Subcutaneous abdominal adipose tissue (tissue), 5 donors: Measurements from ENCODE around the gene HNF4A.
"Not testable (repeated sequence)": the region's sequence is repeated elsewhere in the genome, so short reads cannot be mapped to it uniquely, and the experiment has no call there.

ENCODE experiments used
- H3K27ac ChIP-seq: one replicate; pipeline ENCODE4 v1.7.0; 2013; ENCODE audit warnings: low read depth, mild to moderate bottlenecking, inconsistent platforms, low read length, moderate library complexity
- H3K27me3 ChIP-seq, 5 donors: one replicate each; pipeline ENCODE4 v1.7.0; 2013; ENCODE audit warnings: low read length in 5 of 5, inconsistent platforms in 1 of 5; ENCODE audit not compliant: control insufficient read depth in 5 of 5, insufficient read depth in 4 of 5
- H3K36me3 ChIP-seq, 5 donors: one replicate each; pipeline ENCODE4 v1.7.0; 2013; ENCODE audit warnings: low read length in 5 of 5; ENCODE audit not compliant: control insufficient read depth in 5 of 5, insufficient read depth in 5 of 5
- H3K4me1 ChIP-seq, 5 donors: one replicate each; pipeline ENCODE4 v1.7.0; 2013; ENCODE audit warnings: low read length in 5 of 5, mild to moderate bottlenecking in 3 of 5, moderate library complexity in 1 of 5; ENCODE audit not compliant: control insufficient read depth in 5 of 5, insufficient read depth in 5 of 5
- H3K4me3 ChIP-seq, 5 donors: one replicate each; pipeline ENCODE4 v1.7.0; 2013; ENCODE audit warnings: low read length in 5 of 5, low read depth in 1 of 5
- H3K9ac ChIP-seq, 5 donors: one replicate each; pipeline ENCODE4 v1.7.0; 2013; ENCODE audit warnings: low read length in 5 of 5, mild to moderate bottlenecking in 4 of 5, moderate library complexity in 3 of 5
- H3K9me3 ChIP-seq, 5 donors: one replicate each; pipeline ENCODE4 v1.7.0; 2013; ENCODE audit warnings: low read length in 5 of 5; ENCODE audit not compliant: control insufficient read depth in 5 of 5
- donor health status: healthy.
- donor health status: healthy.
- donor health status: healthy.
- donor health status: healthy.
- donor health status: healthy.

The HNF4A gene

DNA sequence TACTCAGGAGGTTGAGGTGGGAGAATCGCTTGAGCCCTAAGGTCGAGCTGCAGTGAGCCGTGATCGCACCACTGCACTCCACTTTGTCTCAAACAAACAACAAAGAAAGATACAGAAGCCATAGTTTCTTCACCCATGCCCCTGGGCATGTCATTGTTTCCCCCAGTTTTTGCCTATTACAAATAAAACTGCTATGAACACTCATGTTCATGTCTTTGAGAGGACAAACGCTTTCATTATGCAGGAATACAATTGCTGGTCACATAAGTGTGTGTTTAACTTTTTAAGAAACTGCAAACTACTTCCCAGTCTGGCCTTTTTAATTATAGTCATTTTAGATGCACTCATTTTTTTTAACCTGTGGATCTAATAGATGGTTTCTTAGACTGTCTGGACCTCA lies 108.0 kb downstream of the HNF4A start:
- Histone ChIP-seq H3K27ac (no peak overlapping the region), H3K27me3 (no peaks in the 10 kb centered on the region), H3K9ac (no peak overlapping the region), H3K36me3 (no peaks in the 10 kb centered on the region), H3K4me1 (peaks cover 3 to 17% (median 16%) of the 10 kb centered on the region in 5 donors), H3K9me3 (no peaks in the 10 kb centered on the region), H3K4me3 (no peak overlapping the region)

DNA sequence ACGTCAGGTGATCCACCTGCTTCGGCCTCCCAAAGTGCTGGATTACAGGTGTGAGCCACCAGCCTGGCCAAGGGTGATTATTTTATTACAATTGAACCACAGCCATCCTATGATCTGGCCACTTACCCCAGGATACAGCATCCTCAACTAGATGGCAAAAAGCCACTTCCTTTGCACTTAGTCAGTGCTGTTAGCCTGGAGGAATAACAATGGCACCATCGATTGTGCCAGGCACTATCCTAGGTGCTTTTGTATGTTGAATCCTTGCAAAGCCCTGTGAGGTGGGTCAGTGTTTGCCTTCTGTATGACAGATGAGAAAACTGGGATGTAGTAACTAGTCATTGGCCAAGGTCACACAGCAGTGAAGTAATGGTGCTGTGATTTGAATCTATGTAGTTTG lies 109.0 kb downstream of the HNF4A start:
- no peak overlapping the region for H3K9ac ChIP-seq
- H3K27me3 ChIP-seq = no peaks in the 10 kb centered on the region
- H3K27ac ChIP-seq = no peak overlapping the region
- peaks cover 3 to 18% (median 16%) of the 10 kb centered on the region in 5 donors for H3K4me1 ChIP-seq
- H3K9me3 ChIP-seq = no peaks in the 10 kb centered on the region
- H3K36me3 ChIP-seq = no peaks in the 10 kb centered on the region
- H3K4me3 ChIP-seq = no peak overlapping the region

DNA sequence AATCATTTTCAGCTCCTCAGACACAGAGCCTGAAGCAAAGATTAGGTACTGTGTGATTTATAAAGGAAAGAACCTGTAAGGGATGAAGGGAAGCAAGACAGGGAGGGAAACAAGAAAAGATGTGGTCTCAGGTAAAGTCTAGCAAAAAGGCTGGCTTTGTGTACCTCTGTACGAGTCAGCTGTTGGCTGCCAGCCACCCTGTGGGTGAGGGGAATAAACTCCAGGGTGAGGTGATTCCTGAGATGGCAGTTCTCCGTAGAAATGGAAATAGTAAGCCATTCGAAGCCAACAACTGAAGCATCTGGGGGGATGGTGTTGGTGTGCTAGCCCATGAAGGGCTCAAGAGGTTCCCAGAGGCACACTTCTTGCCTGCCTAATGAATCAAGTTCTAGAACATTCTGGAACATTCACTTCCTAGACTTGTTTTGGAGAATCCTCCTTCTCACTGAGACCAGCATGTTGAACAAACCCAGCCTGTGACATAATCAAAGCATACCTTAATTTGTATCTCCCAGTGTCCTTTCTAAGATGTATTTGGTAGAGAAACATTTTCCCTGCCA lies 109.6 kb downstream of the HNF4A start:
- no peak overlapping the region for H3K9ac ChIP-seq
- H3K36me3 ChIP-seq = no peaks in the 10 kb centered on the region
- no peaks in the 10 kb centered on the region for H3K27me3 ChIP-seq
- H3K27ac ChIP-seq = no peak overlapping the region
- no peaks in the 10 kb centered on the region for H3K9me3 ChIP-seq
- peaks cover 3 to 18% (median 16%) of the 10 kb centered on the region in 5 donors for H3K4me1 ChIP-seq
- H3K4me3 ChIP-seq = no peak overlapping the region

DNA sequence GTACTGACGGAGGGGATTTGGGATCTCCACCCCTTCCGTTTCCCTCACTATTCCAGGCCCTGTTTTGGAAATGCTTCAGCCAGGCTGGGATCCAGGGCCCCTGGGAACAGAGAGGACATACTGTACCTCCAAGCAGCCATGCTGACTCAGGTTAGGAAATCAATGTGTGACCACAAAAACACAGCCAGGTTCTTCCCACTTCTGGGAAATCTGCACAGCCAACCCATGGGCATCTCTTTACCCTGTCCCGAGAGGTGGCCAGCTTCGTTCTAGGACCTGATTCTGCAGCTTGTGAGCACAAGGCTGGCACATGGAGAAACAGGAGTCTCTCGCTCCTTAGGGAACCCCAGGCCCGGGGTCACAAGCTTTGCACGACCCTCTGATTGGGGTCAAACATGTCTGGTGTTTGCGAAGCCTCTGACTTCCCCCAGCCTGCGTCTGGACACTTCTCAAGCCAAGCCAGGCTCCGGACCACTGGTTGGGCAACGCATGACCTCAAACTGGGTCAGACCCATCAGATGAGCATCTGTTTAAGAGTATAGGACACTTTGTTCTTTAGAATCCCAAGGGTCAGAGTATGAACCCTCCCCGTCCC lies 111.9 kb downstream of the HNF4A start:
- no peak overlapping the region for H3K9ac ChIP-seq
- no peak overlapping the region for H3K27ac ChIP-seq
- no peaks in the 10 kb centered on the region for H3K9me3 ChIP-seq
- peak overlapping the region in 1 of 5 donors; percentile 19 for H3K4me3 ChIP-seq
- H3K27me3 ChIP-seq = no peaks in the 10 kb centered on the region
- no peaks in the 10 kb centered on the region for H3K36me3 ChIP-seq
- H3K4me1 ChIP-seq = peaks cover 3 to 18% (median 16%) of the 10 kb centered on the region in 5 donors

DNA sequence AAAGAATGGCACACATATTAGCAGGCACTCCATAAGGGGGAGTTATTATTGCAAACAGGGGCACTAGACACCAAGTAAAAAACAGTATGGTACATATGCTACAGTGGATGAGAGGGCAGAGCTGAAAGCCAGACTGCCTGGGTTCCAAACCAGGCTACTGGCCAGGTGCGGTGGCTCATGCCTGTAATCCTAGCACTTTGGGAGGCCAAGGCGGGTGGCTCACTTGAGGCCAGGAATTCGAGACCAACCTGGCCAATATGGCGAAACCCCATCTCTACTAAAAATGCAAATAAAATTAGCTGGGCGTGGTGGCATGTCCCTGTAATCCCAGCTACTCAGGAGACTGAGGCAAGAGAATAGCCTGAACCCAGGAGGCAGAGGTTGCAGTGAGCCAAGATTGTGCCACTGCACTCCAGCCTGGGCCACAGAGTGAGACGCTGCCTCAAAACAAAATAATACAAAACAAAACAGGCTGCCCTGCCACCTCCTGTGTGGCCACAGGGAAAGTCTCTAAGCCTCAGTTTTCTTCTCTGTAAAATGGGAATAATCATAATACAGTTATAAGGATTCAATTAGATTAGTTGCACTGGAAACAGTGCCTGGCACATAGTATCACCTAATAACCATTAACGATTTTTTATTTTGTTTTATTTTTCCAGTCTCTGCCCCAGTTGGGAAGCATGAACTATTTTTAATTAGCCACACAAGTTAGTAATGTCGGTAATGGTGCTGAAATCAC lies 112.7 kb downstream of the HNF4A start:
- H3K4me1 ChIP-seq = peaks cover 3 to 18% (median 16%) of the 10 kb centered on the region in 5 donors
- H3K27ac ChIP-seq = no peak overlapping the region

GRCh38 chr20:44470327-44470726 lies 114.8 kb downstream of the HNF4A start:
- Histone ChIP-seq H3K27ac (no peak overlapping the region), H3K36me3 (no peaks in the 10 kb centered on the region), H3K4me3 (no peak overlapping the region), H3K9me3 (no peaks in the 10 kb centered on the region), H3K9ac (no peak overlapping the region), H3K27me3 (no peaks in the 10 kb centered on the region), H3K4me1 (peaks cover 3 to 22% (median 19%) of the 10 kb centered on the region in 5 donors)

More for the DNA sequence above, 112.7 kb downstream of the HNF4A start:
- Histone ChIP-seq H3K27me3 (no peaks in the 10 kb centered on the region), H3K4me3 (no peak overlapping the region), H3K9ac (no peak overlapping the region), H3K9me3 (no peaks in the 10 kb centered on the region), H3K36me3 (no peaks in the 10 kb centered on the region)

DNA sequence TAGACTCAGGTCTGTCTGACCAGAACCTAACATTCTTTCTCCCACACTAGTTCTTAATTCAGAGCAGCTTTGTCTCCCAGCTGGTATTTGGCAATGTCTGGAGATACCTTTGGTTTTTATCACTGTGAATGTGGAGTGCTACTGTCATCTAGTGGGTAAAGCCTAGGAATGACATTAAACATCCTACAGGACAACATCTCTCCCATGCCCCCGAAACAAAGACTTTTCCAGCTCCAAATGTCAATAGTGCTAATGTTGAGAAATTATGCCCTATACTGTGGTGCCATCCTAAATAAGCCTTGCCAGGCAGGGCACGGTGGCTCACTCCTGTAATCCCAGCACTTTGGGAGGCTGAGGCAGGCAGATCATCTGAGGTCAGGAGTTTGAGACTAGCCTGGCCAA lies 116.0 kb downstream of the HNF4A start:
- Histone ChIP-seq H3K27me3 (no peaks in the 10 kb centered on the region), H3K4me1 (peaks cover 3 to 33% (median 30%) of the 10 kb centered on the region in 5 donors), H3K9me3 (no peaks in the 10 kb centered on the region), H3K9ac (no peak overlapping the region), H3K27ac (no peak overlapping the region), H3K36me3 (no peaks in the 10 kb centered on the region), H3K4me3 (no peak overlapping the region)

- not testable (repeated sequence) for H3K27me3 ChIP-seq, H3K9me3 ChIP-seq, H3K27ac ChIP-seq, H3K36me3 ChIP-seq, H3K9ac ChIP-seq, H3K4me3 ChIP-seq
- H3K4me1 ChIP-seq = peaks cover 0 to 31% (median 29%) of the 10 kb centered on the region in 5 donors
Measured at GRCh38 chr20:44472283-44472682, 116.8 kb downstream of the HNF4A start.

- Histone ChIP-seq H3K4me1 (peaks cover 0 to 25% (median 20%) of the 10 kb centered on the region in 5 donors), H3K4me3 (peak overlapping the region; percentile 65 to 78 (median 72)), H3K9ac (peak overlapping the region; percentile 51 to 90 (median 83)), H3K36me3 (peaks cover 0 to 8% (median 5%) of the 10 kb centered on the region in 5 donors), H3K9me3 (no peaks in the 10 kb centered on the region), H3K27ac (peak overlapping the region; percentile 83), H3K27me3 (no peaks in the 10 kb centered on the region)
Measured at GRCh38 chr20:44475372-44475693, 119.8 kb downstream of the HNF4A start.
